CD14-positive monocyte (primary cell): ENCODE data around the gene LDLRAD4. TPM values are rescaled to one million over a fixed set of nuclear protein-coding genes. Genes with fewer than 3 reads are reported as not detected.

Source experiments
- DNase-seq, 3 donors: peaks; one replicate each; pipeline ENCODE4 v3.0.0-alpha.2; 2011 to 2022
- H2AFZ ChIP-seq: 2 replicates; pipeline ENCODE4 v1.6.0; 2012; ENCODE audit warnings: mild to moderate bottlenecking, low read depth, low read length, inconsistent platforms; ENCODE audit not compliant: insufficient read depth, poor library complexity, severe bottlenecking
- H3K27ac ChIP-seq, 2 donors: 1 replicate in 1 of 2; 2 replicates in 1 of 2; pipeline ENCODE4 v1.5.1; 2012 to 2013; ENCODE audit warnings: low read length in 2 of 2, control low read depth in 1 of 2, inconsistent platforms in 1 of 2, low read depth in 1 of 2, mild to moderate bottlenecking in 1 of 2
- H3K27me3 ChIP-seq, 2 donors: one replicate each; pipeline versions ENCODE4 v1.6.0 to v1.6.1; 2011 to 2013; ENCODE audit warnings: low read length in 2 of 2; ENCODE audit not compliant: control insufficient read depth in 2 of 2, insufficient read depth in 2 of 2
- H3K36me3 ChIP-seq, 2 donors: replicated peaks in 1 of 2; 1 replicate in 1 of 2; 2 replicates in 1 of 2; pipeline versions ENCODE4 v1.5.1 to v1.6.1; 2012 to 2013; ENCODE audit warnings: low read length in 2 of 2, control low read depth in 1 of 2, inconsistent platforms in 1 of 2, mild to moderate bottlenecking in 1 of 2; ENCODE audit not compliant: insufficient read depth in 2 of 2, control insufficient read depth in 1 of 2
- H3K4me1 ChIP-seq, 2 donors: 1 replicate in 1 of 2; 2 replicates in 1 of 2; pipeline versions ENCODE4 v1.5.1 to v1.6.1; 2012 to 2013; ENCODE audit warnings: low read length in 2 of 2, control low read depth in 1 of 2, inconsistent platforms in 1 of 2, mild to moderate bottlenecking in 1 of 2, moderate library complexity in 1 of 2; ENCODE audit not compliant: insufficient read depth in 2 of 2, control insufficient read depth in 1 of 2
- H3K4me2 ChIP-seq: replicated peaks from 2 replicates; pipeline ENCODE3; 2012; ENCODE audit warnings: low read length, moderate library complexity, mild to moderate bottlenecking; ENCODE audit not compliant: poor library complexity, severe bottlenecking; ENCODE audit errors: extremely low read depth
- H3K4me3 ChIP-seq, 3 experiments: fragments of 200-600 bp in 1 of 3; sonication (generic) in 1 of 3; replicated peaks in 1 of 3; 1 replicate in 2 of 3; 2 replicates in 1 of 3; pipeline ENCODE4 v1.5.1; 2011 to 2013; ENCODE audit warnings: low read length in 3 of 3, mild to moderate bottlenecking in 3 of 3, control low read depth in 2 of 3, low read depth in 2 of 3, inconsistent platforms in 1 of 3, moderate library complexity in 1 of 3
- H3K79me2 ChIP-seq: 2 replicates; pipeline ENCODE4 v1.6.0; 2012; ENCODE audit warnings: mild to moderate bottlenecking, control low read depth, inconsistent platforms, low read length, moderate library complexity; ENCODE audit not compliant: insufficient read depth
- H3K9ac ChIP-seq: 2 replicates; pipeline ENCODE4 v1.6.0; 2017; ENCODE audit warnings: low read length, mild to moderate bottlenecking; ENCODE audit not compliant: insufficient read depth, poor library complexity, severe bottlenecking
- H3K9me3 ChIP-seq, 2 donors: replicated peaks in 1 of 2; 1 replicate in 1 of 2; 2 replicates in 1 of 2; pipeline versions ENCODE4 v1.5.1 to v1.6.1; 2012 to 2013; ENCODE audit warnings: low read length in 2 of 2, control low read depth in 1 of 2; ENCODE audit not compliant: control insufficient read depth in 1 of 2, insufficient read depth in 1 of 2
- H4K20me1 ChIP-seq: 2 replicates; pipeline ENCODE4 v1.6.0; 2012; ENCODE audit warnings: mild to moderate bottlenecking, low read length, control low read depth, moderate library complexity; ENCODE audit not compliant: insufficient read depth
- H3K27ac Mint-ChIP-seq, 7 donors: one replicate each; pipeline ENCODE4 v1.8.0; 2020; ENCODE audit warnings: mild to moderate bottlenecking in 7 of 7, mixed read lengths in 7 of 7, moderate library complexity in 6 of 7, inconsistent platforms in 2 of 7
- H3K27me3 Mint-ChIP-seq, 3 donors: one replicate each; pipeline ENCODE4 v1.8.0; 2021 to 2022; ENCODE audit warnings: low read depth in 3 of 3, mild to moderate bottlenecking in 3 of 3, mixed read lengths in 3 of 3, moderate library complexity in 3 of 3, inconsistent platforms in 1 of 3
- H3K36me3 Mint-ChIP-seq, 2 donors: one replicate each; pipeline ENCODE4 v1.8.0; 2020; ENCODE audit warnings: mixed read lengths in 2 of 2, inconsistent platforms in 1 of 2, mild to moderate bottlenecking in 1 of 2
- H3K4me1 Mint-ChIP-seq: one replicate; pipeline ENCODE4 v1.8.0; 2020; ENCODE audit warnings: mild to moderate bottlenecking, mixed read lengths
- H3K4me3 Mint-ChIP-seq, 2 donors: one replicate each; pipeline ENCODE4 v1.8.0; 2020; ENCODE audit warnings: mild to moderate bottlenecking in 2 of 2, mixed read lengths in 2 of 2, moderate library complexity in 1 of 2
- H3K9me3 Mint-ChIP-seq, 7 donors: one replicate each; pipeline ENCODE4 v1.8.0; 2020 to 2022; ENCODE audit warnings: mixed read lengths in 7 of 7, mild to moderate bottlenecking in 6 of 7, moderate library complexity in 6 of 7, inconsistent platforms in 2 of 7
- WGBS: methylation state at CpG from one replicate; pipeline ENCODE4 v1.1.5; 2013; ENCODE audit warnings: missing lambda C conversion rate; ENCODE audit not compliant: insufficient coverage; 5-methylcytosine and 5-hydroxymethylcytosine counted together
- intact Hi-C, 2 donors: fragments of 100-400 bp; cut with micrococcal nuclease; formaldehyde crosslinking; loops; one replicate each; pipeline versions ENCODE4 v1.15.0 to v1.15.1; 2023
- polyA plus RNA-seq, 3 donors: library from polyadenylated mRNA; depleted of rRNA in 1 of 3; unstranded in 2 of 3; stranded (reverse) in 1 of 3; fragments of 300-500 nt in 2 of 3; fragments of >200 nt in 1 of 3; fragmentation: Illumina TruSeq in 2 of 3; gene quantifications; 1 replicate in 2 of 3; 2 replicates in 1 of 3; pipeline ENCODE4 v1.2.3, GENCODE V29; 2012 to 2021
- TF ChIP-seq, protein P1 (sequence below): fragments of 200-600 bp; IDR thresholded peaks from one replicate; pipeline ENCODE4 v1.8.0; 2022; ENCODE audit warnings: antibody characterized with exemption, mild to moderate bottlenecking

Gene LDLRAD4
- polyA plus RNA-seq, 3 donors: 13.5 to 15.4 (median 13.8) TPM

DNA sequence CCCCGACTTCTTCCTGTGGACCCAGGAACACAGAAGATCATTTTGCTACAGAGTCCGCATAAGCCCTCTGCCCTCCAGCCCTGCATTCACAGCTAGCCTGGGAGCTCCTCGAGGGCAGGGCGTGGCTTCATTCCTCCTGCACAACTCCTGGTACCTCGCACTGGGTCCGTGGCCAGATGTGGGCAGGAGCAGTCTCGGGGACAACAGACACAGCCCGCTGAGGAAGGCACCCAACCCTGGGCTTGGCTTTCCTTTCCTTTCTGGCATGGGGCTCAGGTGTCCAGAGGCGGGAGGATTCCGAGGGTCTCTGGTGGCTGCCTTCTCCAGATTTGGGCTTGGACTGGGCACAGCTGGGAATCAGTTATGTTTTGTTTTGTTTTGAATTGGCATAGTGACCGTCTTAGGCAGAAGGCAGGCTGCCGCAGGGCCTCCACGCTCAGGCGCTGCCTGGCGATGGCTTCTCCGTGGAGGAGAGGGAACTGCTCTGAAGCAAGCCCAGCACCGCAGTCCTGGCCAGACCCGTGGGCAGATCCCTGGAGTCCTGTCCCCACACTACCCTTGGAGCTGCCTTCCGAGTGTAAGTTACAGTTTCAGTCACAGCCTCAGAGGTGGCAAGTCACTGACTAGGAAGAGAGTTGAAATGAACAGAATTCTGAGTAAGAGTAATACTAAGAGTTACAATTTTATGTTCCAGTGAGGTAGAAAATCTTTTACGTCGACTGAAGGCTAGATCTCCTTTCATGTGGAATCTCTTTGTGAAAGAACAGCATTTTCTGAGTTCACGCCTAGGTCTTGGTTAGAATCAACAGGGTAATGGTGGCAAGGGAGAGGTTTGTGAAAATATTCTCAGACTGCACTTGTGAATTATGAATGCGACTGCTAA, 47.9 kb downstream of the LDLRAD4 start:
- WGBS: 86% methylated on average over 18 of the region's 23 CpGs
- DNase-seq: no peak
- Mint-ChIP-seq H3K4me3 (no peak overlapping the region), H3K27ac (peak overlapping the region in 1 of 7 donors; percentile 67), H3K9me3 (peaks cover 0 to under 1% (median 0%) of the 10 kb centered on the region in 7 donors), H3K27me3 (peaks cover 0 to 5% (median 3%) of the 10 kb centered on the region in 3 donors), H3K4me1 (peaks cover 48% of the 10 kb centered on the region), H3K36me3 (no peaks in the 10 kb centered on the region)
- Histone ChIP-seq H3K9me3 (no peaks in the 10 kb centered on the region), H3K4me1 (peaks cover 38 to 40% of the 10 kb centered on the region in 2 donors), H3K27me3 (no peaks in the 10 kb centered on the region), H2AFZ (no peak overlapping the region), H3K9ac (no peak overlapping the region), H3K36me3 (no peaks in the 10 kb centered on the region), H4K20me1 (peaks cover 78% of the 10 kb centered on the region), H3K4me2 (no peak overlapping the region), H3K79me2 (no peaks in the 10 kb centered on the region), H3K4me3 (no peak overlapping the region), H3K27ac (no peak overlapping the region)
- intact Hi-C loops: no loop called here
- TF ChIP-seq, protein P1, sequence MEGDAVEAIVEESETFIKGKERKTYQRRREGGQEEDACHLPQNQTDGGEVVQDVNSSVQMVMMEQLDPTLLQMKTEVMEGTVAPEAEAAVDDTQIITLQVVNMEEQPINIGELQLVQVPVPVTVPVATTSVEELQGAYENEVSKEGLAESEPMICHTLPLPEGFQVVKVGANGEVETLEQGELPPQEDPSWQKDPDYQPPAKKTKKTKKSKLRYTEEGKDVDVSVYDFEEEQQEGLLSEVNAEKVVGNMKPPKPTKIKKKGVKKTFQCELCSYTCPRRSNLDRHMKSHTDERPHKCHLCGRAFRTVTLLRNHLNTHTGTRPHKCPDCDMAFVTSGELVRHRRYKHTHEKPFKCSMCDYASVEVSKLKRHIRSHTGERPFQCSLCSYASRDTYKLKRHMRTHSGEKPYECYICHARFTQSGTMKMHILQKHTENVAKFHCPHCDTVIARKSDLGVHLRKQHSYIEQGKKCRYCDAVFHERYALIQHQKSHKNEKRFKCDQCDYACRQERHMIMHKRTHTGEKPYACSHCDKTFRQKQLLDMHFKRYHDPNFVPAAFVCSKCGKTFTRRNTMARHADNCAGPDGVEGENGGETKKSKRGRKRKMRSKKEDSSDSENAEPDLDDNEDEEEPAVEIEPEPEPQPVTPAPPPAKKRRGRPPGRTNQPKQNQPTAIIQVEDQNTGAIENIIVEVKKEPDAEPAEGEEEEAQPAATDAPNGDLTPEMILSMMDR: no peak

DNA sequence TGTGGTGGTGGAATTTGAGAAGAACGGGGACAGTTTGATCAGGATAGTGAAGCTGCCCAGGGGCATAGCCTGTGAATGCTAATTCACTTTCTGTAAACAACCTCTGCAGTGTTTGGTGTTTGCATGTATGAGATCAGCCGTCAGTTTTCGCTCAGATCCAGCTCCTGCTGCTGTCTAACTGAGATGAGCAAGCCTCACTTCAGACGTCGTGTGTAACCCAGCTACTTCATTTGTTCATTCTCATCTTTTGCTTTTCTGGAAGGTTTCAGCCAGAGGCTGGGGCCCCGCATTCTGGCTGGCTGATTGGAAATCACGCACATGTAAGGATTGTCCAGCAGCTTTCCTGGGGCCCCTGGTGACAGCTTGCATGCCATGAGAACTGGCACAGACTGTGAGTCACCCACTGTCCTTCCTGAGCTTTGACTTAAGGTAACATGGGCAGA, 48.9 kb downstream of the LDLRAD4 start:
- Mint-ChIP-seq H3K4me1 (peaks cover 41% of the 10 kb centered on the region), H3K9me3 (no peaks in the 10 kb centered on the region), H3K27me3 (peaks cover 0 to 3% (median 2%) of the 10 kb centered on the region in 3 donors), H3K4me3 (no peak overlapping the region), H3K36me3 (no peaks in the 10 kb centered on the region), H3K27ac (no peak overlapping the region)
- Histone ChIP-seq H2AFZ (no peak overlapping the region), H3K4me3 (no peak overlapping the region), H4K20me1 (peaks cover 72% of the 10 kb centered on the region), H3K9me3 (no peaks in the 10 kb centered on the region), H3K9ac (peak overlapping the region; percentile 6), H3K79me2 (no peaks in the 10 kb centered on the region), H3K4me1 (peaks cover 32% of the 10 kb centered on the region in 2 donors), H3K27me3 (no peaks in the 10 kb centered on the region), H3K36me3 (no peaks in the 10 kb centered on the region), H3K4me2 (no peak overlapping the region), H3K27ac (no peak overlapping the region)
- peak in 2 of 3 donors; percentile 35 to 51 for DNase-seq
- TF ChIP-seq, protein P1: no peak
- intact Hi-C loops: no loop called here
- 86% methylated on average over 6 of the region's 7 CpGs for WGBS
